Activated CD8-positive, alpha-beta memory T cell treated with anti-CD3 and anti-CD28 coated beads for 1 hour (primary cell): ENCODE measurements around the gene TBC1D16.
A peak's percentile ranks its signal among the peaks of the same experiment; 100 is the strongest.
"Not testable (repeated sequence)": the region's sequence is repeated elsewhere in the genome, so short reads cannot be mapped to it uniquely, and the experiment has no call there.

Source experiments
- DNase-seq, 2 donors: peaks; one replicate each; pipeline ENCODE4 v3.0.0-alpha.2; 2020; ENCODE audit warnings: low read depth in 1 of 2; ENCODE audit errors: extremely low read depth in 1 of 2

Gene TBC1D16

DNA sequence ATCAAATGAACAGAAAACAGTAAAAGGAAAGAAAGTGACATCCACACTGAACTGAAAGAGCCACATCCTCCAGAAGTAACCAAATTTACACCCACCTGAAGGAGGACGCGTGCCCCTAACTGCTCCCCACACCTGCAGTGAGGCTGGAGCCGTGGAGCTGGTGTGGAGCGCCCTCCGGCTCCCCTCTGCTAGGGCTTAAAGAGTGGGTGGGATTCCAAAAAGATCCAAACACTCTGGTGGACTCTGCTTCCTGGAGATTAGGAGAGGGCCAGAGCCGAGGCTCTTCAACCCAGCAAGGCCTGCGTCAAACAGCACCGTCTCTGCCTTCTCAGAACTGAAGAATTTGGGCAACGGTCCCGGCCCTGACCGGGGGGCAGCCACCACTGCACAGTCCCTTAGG, 16.0 kb upstream of the TBC1D16 start:
- DNase-seq = no peak

DNA sequence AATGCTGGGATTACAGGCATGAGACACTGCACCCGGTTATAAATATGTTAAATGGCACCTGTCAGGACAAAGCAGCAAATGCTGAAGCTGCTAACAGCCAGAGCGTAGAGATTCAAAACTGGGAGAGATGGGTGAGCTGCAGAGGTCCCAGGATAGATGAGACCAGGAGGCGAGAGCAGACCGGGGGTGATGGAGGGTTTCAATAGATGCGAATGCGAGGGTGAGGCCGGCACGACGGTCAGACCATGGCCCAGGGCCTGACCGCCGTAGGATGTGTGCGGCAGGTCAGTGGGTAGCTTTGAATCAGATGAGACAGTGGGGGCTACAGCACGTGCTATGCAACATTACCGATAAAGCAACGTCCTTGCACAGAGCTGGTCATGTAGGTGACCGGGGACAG, 15.0 kb upstream of the TBC1D16 start:
- DNase-seq = no peak

DNA sequence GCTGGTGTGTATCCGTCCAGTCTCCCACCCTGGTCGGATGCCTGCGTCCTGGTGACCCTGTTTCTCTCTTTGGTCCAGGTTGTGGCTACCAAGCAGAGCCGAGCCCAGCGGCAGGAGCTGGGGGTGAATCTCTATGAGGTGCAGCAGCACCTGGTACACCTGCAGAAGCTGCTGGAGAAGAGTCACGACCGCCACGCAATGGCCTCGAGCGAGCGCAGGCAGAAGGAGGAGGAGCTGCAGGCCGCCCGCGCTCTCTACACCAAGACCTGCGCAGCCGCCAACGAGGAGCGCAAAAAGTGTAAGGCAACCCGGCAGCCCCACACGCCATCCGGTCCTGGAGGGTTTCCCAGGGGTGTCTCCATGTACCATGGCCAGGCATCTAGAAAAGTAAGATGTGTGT, 14.3 kb upstream of the TBC1D16 start:
- no peak for DNase-seq

DNA sequence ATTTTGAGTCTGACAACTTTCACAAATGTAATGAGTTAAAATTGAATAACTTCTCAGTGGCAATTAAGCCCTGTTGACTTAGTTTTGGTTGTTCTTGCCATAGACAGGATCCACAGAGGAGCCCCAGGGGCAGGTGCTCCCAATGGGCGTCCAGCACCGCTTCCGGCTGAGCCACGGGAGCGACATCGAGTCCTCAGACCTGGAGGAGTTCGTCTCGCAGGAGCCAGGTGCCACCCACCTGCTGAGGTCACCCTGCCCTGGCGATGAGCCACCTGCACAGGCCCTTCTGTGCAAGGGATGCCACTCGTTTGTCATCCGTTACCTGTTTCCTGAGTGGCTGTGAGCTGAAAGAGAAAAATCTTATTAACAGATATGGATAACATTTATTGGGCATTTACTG, 11.5 kb upstream of the TBC1D16 start:
- DNase-seq = no peak

DNA sequence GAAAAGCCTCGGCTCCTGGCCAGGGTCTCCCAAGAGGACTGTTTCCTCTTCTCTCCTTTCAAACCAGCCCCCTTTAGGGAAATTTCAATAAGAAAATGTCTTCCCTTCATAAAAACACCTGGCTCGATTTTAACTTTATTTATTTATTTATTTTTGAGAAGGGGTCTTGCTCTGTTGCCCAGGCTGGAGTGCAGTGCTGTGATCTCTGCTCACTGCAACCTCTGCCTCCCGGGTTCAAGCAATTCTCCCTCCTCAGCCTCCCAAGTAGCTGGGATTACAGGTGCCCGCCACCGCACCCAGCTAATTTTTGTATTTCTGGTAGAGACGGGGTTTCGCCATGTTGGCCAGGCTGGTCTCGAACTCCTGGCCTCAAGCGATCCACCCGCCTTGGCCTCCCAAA, 11.0 kb upstream of the TBC1D16 start:
- DNase-seq = not testable (repeated sequence)

DNA sequence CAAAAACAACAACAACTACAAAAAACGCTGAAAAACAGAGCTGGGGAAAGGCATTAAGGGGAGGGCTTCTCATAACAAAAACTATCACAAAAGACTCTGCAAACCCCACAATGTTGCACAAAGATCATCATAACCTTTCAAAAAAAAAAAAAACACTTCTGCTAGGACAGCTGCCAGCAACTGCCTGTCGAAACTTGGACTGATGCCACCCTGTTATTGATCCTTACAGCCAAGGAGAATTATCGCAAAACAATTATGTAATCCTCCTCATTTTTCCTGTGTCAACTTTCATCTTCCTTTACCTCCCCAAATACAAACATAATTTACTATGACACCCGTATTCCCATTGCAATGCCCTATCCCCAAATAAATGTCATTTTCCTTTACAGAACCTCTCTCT, 10.0 kb upstream of the TBC1D16 start:
- DNase-seq = no peak

DNA sequence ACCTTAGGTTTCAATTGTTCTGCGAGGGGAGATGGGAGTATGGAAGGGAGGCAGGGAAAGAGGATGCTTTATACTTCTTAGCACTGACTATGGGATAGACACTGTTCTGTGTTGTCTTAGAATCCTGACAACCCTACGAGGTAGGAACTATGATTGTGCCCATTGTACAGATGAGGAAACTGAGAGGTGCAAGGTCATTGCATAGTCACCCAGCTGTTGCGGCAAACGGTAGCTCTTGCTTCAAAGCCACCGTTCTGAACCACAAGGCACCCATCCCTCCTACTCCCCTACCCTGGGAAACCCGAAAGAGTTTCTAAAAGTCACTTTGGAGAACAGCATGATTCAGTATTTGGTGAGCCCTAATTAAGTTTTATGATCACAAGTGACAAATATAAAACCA, 8.3 kb upstream of the TBC1D16 start:
- DNase-seq = no peak

DNA sequence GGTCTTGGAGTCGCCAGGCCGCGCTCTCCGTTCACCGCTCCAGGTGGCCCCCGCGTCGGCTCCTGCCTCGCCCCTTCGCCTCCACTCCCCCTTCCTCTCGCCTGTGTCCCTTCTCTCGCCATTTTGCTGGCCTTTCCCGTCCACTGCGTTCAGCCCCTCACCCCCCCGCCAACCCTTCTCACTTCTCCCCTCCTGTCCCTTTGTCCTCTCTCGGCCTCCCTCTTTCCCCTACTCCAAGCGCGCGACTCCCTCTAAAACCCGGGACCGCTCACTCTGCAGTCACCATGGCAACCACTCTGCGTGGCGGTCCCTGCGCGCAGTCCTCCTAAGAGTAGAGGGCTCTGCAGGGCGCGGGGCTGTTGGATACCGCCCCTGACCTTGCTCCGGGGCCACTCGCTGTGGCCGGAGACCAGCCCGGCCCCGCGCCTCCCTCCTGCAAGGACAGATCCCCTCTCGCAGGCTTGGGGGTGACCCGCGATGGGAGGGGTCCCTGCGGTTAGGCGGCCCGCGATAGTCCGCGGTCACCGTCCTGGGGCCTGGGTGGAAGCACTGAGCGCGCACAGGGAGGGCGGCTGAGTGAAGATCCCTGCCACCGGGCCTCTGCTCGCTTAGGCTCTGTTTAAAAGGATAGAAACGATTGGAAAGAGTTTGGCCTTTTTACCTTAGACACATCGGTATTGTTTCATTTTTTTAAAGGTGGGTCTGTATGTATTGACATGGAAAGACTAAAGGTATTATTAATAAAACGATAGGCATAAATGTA, 1.2 kb upstream of the TBC1D16 start:
- no peak for DNase-seq

DNA sequence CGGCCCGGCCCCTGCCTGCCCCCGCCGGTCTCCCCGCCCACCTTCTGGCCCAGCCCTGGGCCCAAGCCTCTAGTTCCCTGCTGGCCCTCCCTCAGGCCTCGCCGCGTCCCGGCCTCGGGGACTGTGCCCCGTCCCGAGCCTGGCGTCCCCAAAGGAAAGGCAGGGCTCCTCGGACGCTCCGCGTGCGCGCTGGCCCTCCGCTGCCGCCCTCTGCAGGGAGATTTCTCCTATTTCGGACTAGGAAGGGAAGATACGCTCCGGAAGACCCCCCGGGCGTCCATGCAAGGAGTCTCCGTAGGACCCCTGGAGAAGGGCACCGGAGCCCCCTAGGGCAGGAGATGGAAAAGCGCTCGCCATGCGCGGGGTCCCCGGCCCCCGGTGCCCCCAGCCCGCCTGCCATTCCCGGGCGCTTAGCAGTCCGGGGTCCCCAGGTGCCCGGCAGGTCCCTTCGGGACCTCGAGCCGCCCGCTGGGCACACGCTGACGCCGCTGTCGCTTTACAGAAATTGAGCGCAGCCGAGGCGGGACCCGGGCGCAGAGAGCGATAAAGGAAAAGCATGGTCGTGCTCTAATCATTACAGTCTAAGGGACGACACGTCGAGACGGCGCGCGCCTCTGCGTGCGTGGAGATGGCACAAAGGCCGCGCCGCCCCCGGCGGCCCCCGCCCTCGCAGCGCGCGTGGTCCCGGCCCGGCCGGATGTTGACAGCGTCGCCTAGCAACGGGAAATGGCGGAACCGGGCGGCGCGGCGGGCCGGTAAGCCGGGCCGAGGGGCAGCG, 454 bp upstream of the TBC1D16 start, which contains the start of gene CCDC40:
Gene CCDC40 (plus strand): TSS at position 706 of the 778 bp plus-strand sequence. CDS start 21 bp downstream, at position 727.
- peak in 1 of 2 donors; percentile 64 for DNase-seq

DNA sequence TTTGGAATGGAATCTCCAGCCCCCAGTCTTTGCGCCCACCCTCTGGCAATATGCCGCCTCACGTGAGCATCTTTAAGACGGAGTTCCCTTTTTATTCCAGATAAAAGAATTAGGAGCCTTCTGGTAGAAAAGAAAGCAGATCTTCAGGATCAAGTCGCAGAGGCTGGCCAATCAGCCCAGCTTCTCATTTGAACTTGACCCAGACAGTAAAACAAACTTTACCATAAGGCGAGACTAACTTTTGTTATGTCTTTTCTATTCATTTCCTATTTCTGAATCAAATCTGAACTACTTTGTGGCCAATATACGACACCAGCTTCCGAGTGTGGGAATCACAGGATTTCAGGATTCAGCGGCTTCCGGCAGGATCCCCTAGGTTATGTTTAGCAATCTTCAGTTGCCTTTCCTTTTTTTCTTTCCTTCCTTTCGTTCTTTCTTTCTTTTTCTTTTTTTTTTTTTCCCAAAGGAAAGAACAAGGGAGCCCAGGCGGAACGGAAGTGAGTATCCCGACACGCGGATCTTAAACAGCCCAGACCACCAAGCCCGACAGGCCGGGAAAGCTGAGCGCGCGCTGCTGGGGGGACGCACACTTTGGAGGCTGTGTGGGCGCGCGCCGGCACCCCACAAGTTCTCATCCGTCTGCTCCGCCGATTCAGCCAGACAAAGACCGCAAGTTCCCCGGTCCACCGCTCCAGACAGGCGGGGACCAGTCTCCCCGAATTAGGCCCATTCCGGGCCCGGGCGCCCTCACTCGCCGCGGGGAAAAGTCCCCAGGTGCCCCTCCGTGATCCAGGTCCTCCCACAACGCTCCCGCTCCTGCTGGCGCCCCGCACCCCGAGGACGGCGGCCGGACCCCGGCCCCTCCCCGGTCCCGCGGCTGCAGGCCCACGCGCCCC, 633 bp downstream of the TBC1D16 start:
- DNase-seq = peak in 1 of 2 donors; percentile 20

DNA sequence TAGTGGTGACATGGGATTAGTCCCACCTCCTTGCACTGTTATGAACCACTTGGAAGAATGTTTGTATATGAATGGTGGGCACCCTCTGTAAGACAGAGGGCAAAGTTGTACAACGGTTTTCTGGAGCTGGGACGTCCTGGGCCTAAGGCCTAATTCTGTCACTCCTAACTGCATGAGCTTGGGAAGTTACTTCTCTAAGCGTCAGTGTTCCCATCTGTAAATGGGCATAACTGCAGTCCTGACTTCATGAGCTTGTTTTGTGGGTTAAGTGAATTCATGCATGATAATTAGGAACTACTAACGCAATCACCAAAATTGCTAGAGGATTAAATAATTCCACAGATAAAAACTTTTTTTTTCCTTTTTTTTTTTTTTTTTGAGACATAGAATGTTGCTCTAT, 1.8 kb downstream of the TBC1D16 start:
- no peak for DNase-seq

DNA sequence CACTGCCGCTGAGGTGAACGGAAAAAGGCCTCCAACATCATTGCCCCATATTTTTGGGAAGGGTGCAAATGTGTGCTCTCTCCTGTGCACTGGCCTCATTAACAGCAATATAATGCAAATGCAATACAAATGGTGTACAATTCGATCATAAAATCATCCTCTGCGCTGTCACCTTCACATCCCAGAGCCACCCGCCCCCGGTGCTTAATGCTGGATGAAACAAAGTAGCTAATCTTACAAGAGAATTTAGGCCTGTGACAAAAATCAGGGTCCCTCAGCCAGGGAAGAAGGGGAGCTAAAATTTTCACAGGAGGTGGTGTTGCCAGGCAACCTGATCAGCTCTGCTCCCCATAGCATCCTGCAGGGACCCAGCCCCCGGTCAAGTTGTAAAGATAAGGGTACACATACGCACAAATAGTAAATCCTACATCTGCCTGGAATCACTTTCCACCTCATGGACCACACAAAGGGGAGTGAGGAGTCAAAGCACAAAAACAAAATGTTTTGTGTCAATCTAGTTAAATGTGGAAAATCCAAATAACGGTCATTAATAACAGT, 3.0 kb downstream of the TBC1D16 start:
- no peak for DNase-seq

DNA sequence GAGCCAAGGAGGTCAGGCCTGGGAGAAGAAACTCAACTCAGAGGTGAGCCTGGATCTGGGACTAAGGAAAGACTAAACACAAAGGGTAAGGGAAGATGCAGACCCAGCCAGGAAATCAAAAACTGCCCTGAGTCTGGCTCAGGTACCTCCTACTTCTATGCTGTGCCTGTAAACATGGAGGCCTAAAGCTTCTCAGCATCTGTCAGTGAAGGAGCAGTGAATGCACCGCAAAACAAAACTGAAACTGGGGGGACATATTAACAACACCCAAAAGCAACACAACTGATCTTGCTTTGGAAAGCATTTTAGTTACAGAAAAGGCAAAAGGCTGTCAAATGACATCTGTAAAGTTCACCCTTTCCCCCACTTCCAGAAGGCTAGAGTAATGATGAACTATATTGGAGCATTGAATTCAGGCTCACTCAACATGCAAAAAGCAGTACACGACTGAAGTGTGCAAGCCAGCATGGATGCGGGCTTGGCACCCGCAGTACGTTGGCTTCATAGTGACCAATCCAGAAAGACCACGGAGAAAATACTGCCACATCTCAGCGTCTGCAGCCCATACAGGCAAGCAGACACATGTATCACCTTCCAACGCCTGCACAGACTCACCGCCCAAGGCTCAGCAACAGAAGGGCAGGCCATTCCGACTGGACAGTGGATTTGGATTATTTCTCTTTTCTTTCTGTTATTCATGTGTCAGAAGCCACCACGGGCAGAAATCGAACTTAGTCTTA, 3.8 kb downstream of the TBC1D16 start:
- no peak for DNase-seq

DNA sequence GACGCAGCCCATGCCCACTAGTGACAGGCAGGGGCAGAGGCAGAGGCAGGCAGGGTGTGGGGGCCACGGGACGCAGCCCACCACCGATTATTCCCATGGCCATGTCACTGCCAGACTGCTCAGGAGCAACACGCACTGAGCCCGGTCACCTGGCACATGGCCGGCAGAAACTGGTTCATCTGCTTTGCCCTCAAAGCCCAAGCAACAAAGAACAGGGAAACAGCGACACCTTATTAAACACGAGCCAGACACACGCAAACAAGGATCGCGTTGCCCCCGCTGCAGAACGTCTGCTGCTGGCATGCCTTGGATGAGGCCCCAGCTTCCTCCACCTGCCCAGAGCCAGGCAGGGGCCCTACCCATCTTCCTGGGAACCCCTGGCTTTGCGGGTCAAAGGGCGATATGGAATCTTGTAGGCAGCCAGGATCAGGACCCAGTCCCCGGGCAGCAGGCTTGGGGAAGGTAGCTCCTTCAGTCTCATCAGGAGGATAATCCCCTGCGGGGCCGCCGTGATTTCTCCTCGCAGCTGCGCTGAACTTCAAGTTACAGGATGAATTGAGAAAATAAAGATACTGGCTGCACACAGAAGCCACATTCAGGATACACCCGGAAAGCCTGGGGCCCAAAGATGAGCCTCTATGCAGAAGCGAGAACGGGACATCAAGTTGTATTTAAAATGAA, 4.8 kb downstream of the TBC1D16 start:
- no peak for DNase-seq

DNA sequence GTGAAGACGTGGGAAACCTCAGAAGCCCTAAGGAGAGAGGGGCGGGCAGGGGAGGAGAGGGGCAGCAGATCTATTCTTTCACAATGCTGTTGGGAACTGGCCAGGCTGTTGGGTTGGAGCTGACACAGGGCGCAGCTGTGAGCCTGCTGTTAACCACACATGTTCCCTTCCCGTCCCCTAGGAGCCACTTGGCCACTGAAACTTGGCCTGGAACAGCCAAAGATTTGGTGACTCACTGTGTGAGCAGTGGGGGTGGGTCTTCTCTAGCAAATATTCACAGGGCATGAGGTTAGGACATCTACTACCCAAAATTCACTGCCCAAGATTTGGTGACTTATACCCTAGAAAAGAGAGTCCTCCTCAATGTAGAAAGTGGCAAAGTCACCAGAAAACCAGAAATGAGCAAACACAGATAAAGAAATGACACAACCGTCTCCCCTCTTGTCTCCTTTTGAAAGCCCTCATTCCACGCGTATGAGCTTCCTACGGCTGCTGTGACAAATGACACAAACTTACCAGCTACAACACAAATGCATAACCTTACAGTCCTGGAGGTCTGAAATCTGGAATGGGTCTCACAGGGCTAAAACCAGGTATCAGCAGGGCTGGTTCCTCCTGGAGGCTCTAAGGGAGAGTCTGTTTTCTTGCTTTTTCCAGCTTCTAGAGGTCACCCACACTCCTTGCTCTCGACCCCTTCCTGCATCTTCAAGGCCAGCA, 6.3 kb downstream of the TBC1D16 start:
- no peak for DNase-seq

DNA sequence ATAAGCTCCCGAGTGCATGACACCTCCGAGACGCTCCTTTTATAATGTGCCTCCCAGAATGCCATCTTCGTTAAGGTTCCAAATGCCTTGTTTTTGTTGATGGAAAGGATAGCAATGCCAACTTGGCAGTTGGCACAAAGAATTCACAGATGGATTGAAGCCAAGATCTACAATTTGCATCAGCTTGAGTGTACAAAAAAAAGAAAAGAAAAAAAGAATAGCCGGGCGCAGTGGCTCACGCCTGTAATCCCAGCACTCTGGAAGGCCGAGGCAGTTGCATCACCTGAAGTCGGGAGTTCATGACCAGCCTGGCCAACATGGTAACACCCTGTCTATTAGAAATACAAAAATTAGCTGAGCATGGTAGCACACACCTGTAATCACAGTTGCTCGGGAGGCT, 7.6 kb downstream of the TBC1D16 start:
- DNase-seq = no peak

DNA sequence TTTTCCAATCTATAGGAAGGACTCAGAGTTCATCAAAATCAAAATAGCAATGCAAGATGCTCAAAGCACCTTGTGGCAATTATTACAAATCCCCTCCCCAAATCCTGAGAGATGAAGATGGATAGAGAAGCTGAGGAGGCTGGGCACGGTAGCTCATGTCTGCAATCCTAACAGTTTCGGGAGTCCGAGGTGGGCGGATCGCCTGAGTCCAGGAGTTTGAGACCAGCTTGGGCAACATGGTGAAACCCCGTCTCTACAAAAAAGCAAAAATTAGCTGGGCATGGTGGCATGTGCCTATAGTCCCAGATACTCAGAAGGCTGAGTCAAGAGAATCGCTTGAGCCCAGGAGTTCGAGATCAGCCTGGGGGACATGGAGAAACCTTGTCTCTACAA, 8.6 kb downstream of the TBC1D16 start:
- DNase-seq = no peak

DNA sequence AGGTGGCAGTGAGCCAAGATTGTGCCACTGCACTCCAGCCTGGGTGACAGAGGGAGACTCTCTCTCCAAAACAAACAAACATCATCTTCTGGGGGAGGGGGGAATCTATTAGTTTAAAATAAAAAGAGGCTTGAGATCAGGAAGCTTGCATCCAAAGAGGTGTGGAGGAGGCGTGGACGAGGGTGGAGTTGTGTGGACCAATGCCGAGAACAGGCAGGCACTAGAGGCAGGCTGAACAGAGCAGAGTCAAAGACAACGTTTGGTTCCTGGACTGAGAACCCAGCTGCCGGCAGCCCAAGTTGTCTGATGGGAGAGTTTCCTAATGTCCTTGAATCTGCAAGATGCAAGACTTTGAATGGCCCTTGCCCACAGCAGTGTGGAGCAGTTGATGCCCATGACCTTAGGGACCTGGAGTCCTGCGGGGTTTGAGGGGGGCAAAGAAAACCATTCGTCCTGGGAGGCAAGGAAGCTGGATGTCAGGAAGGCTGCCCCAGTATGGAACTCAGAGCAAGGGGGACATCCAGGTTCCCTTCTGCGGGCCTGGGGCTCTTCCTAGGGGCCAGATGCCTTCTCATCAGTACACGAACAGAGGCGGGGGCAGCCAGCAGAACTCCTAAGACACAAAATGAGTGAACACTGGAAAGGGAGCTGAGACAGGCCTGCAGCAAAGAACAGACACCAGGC, 9.2 kb downstream of the TBC1D16 start:
- DNase-seq = no peak

DNA sequence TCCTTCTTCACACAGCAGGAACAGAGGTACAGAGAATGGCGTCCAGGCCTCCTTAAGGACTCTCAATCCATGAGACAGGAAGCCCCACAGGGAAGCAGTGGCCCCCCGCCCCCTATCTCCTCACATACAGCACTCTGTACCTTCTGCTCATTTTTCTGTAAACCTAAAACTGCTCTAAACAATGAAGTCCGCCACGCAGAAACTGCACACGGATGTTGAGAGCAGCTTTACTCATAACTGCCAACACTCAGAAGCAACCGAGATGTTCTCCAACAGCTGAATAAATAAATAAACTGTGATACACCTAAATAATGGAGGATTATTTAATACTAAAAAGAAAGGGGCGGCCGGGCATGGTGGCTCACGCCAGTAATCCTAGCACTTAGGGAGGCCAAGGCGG, 9.9 kb downstream of the TBC1D16 start:
- DNase-seq = no peak
